ENCODE results near the gene NIPAL3.

GRCh38 chr1:24380508-24380907 lies 35.1 kb upstream of the NIPAL3 start:
- TF ChIP-seq, protein P1, sequence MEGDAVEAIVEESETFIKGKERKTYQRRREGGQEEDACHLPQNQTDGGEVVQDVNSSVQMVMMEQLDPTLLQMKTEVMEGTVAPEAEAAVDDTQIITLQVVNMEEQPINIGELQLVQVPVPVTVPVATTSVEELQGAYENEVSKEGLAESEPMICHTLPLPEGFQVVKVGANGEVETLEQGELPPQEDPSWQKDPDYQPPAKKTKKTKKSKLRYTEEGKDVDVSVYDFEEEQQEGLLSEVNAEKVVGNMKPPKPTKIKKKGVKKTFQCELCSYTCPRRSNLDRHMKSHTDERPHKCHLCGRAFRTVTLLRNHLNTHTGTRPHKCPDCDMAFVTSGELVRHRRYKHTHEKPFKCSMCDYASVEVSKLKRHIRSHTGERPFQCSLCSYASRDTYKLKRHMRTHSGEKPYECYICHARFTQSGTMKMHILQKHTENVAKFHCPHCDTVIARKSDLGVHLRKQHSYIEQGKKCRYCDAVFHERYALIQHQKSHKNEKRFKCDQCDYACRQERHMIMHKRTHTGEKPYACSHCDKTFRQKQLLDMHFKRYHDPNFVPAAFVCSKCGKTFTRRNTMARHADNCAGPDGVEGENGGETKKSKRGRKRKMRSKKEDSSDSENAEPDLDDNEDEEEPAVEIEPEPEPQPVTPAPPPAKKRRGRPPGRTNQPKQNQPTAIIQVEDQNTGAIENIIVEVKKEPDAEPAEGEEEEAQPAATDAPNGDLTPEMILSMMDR (IDR thresholded peaks at IDR 0.05), result no peak
- TF ChIP-seq POLR2A (IDR thresholded peaks at IDR 0.05) (no peak), EP300 (IDR thresholded peaks at IDR 0.05) (no peak)
